Naive thymus-derived CD8-positive, alpha-beta T cell (primary cell): Measurements from ENCODE around the gene GPR148. TPM values are rescaled to one million over a fixed set of nuclear protein-coding genes. Genes with fewer than 3 reads are reported as not detected.
A peak's percentile ranks its signal among the peaks of the same experiment; 100 is the strongest.
"Not testable (repeated sequence)": the region's sequence is repeated elsewhere in the genome, so short reads cannot be mapped to it uniquely, and the experiment has no call there.

Experiments used
- ATAC-seq, 2 donors: fragments of 150-1000 bp; cut with Tn5 transposase in 1 of 2; sonication (Bioruptor Pico), chemical (Tn5 transposase) in 1 of 2; 1 replicate in 1 of 2; 2 replicates in 1 of 2; pipeline ENCODE4 v1.10.0; 2021; ENCODE audit warnings: mild to moderate bottlenecking in 2 of 2, moderate library complexity in 2 of 2
- POLR2A ChIA-PET: fragments of 350-600 bp; sonication (Branson Sonifier 250); formaldehyde crosslinking; loops from one replicate; lab custom pipeline; 2021; ENCODE audit warnings: antibody characterized with exemption; lab: Charles Lee
- DNase-seq, 10 donors: peaks; one replicate each; pipeline versions ENCODE4 v3.0.0 to v3.0.0-alpha.2; 2020 to 2022
- H3K27ac Mint-ChIP-seq, 10 donors: one replicate each; pipeline ENCODE4 v1.8.0; 2020 to 2022; ENCODE audit warnings: mild to moderate bottlenecking in 10 of 10, mixed read lengths in 10 of 10, moderate library complexity in 4 of 10, inconsistent platforms in 1 of 10
- H3K27me3 Mint-ChIP-seq, 5 donors: one replicate each; pipeline ENCODE4 v1.8.0; 2021 to 2022; ENCODE audit warnings: mixed read lengths in 5 of 5
- H3K36me3 Mint-ChIP-seq, 3 donors: one replicate each; pipeline ENCODE4 v1.8.0; 2020 to 2022; ENCODE audit warnings: mixed read lengths in 3 of 3, mild to moderate bottlenecking in 2 of 3, inconsistent platforms in 1 of 3
- H3K4me1 Mint-ChIP-seq, 4 donors: one replicate each; pipeline ENCODE4 v1.8.0; 2021 to 2022; ENCODE audit warnings: mixed read lengths in 4 of 4
- H3K4me3 Mint-ChIP-seq, 10 donors: one replicate each; pipeline ENCODE4 v1.8.0; 2020 to 2022; ENCODE audit warnings: mild to moderate bottlenecking in 10 of 10, mixed read lengths in 10 of 10, moderate library complexity in 6 of 10, inconsistent platforms in 1 of 10
- H3K9me3 Mint-ChIP-seq, 9 donors: one replicate each; pipeline ENCODE4 v1.8.0; 2020 to 2022; ENCODE audit warnings: mixed read lengths in 9 of 9, mild to moderate bottlenecking in 3 of 9, inconsistent platforms in 1 of 9, moderate library complexity in 1 of 9
- polyA plus RNA-seq, 3 donors: library from polyadenylated mRNA; unstranded; fragments of 300-500 nt; fragmentation: Illumina TruSeq; gene quantifications; one replicate each; pipeline ENCODE4 v1.2.3, GENCODE V29; 2021
- total RNA-seq, 8 experiments: library from RNA in 2 of 8; stranded (reverse) in 2 of 8; gene quantifications; one replicate each; pipeline ENCODE4 v1.2.3 and lab custom pipeline; 2021 to 2026

The GPR148 gene
- total and polyA plus RNA-seq, 5 experiments from 2014 or later = not detected

DNA sequence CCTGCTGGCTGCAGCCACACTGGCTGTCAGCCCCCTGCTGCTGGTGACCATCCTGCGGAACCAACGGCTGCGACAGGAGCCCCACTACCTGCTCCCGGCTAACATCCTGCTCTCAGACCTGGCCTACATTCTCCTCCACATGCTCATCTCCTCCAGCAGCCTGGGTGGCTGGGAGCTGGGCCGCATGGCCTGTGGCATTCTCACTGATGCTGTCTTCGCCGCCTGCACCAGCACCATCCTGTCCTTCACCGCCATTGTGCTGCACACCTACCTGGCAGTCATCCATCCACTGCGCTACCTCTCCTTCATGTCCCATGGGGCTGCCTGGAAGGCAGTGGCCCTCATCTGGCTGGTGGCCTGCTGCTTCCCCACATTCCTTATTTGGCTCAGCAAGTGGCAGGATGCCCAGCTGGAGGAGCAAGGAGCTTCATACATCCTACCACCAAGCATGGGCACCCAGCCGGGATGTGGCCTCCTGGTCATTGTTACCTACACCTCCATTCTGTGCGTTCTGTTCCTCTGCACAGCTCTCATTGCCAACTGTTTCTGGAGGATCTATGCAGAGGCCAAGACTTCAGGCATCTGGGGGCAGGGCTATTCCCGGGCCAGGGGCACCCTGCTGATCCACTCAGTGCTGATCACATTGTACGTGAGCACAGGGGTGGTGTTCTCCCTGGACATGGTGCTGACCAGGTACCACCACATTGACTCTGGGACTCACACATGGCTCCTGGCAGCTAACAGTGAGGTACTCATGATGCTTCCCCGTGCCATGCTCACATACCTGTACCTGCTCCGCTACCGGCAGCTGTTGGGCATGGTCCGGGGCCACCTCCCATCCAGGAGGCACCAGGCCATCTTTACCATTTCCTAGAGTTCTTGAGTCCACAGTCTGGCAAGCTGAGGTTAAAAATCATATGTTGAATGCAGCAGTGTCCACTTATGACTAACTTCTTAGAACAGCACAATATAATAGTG lies 741 bp downstream of the GPR148 start:
- peak in 2 of 10 donors; percentile 6 to 8 for DNase-seq
- POLR2A ChIA-PET = no interaction called here
- Mint-ChIP-seq H3K4me1 (peaks cover 8 to 21% (median 17%) of the 10 kb centered on the region in 4 donors), H3K4me3 (peak overlapping the region in 8 of 10 donors; percentile 4 to 64 (median 43)), H3K27me3 (peaks cover 0 to 6% (median 0%) of the 10 kb centered on the region in 5 donors), H3K36me3 (peaks cover 0 to 2% (median 0%) of the 10 kb centered on the region in 3 donors), H3K9me3 (peaks cover 0 to 7% (median 0%) of the 10 kb centered on the region in 9 donors), H3K27ac (peak overlapping the region in 8 of 10 donors; percentile 5 to 88 (median 79))
- ATAC-seq = no peak

DNA sequence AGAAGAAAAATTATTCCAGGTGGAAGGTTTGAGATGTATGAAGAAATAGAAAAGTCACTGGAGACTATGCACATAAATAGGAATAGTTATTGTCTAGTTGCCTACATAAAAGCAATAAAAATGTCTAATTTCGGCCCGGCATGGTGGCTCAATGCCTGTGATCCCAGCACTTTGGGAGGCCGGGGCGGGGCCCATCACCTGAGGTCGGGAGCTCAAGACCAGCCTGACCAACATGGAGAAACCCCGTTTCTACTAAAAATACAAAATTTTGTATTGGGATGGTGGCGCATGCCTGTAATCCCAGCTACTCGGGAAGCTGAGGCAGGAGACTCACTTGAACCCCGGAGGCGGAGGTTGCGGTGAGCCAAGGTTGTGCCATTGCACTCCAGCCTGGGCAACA lies 3.4 kb downstream of the GPR148 start:
- POLR2A ChIA-PET = not testable (repeated sequence)
- Mint-ChIP-seq H3K9me3 (peaks cover 0 to 17% (median 4%) of the 10 kb centered on the region in 9 donors), H3K27ac (peak overlapping the region in 2 of 10 donors; percentile 33 to 44)

DNA sequence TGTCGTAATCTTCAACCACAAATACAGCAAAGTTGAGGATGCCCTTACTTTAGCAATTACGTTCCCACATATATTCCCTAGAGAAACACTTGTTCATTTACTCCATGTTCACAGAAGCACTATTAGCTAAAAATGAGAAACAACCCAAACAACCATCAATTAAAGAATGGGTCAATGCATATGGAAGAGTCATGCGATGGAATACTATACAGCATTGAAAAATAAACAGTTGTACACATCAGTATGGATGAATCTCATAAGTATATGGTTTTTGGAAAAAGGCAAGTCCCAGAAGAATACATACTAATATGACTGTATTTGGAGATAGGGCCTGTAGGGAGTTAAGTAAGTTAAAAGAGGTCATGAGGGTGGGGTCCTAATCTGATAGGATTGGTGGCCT lies 6.3 kb downstream of the GPR148 start:
- Mint-ChIP-seq H3K27me3 (peaks cover 0 to 11% (median 3%) of the 10 kb centered on the region in 5 donors), H3K36me3 (peaks cover 0 to 6% (median 0%) of the 10 kb centered on the region in 3 donors), H3K27ac (no peak overlapping the region), H3K4me3 (no peak overlapping the region), H3K4me1 (peaks cover 0 to 2% (median 0%) of the 10 kb centered on the region in 4 donors), H3K9me3 (peaks cover 0 to 17% (median 4%) of the 10 kb centered on the region in 9 donors)
- POLR2A ChIA-PET = no interaction called here
- ATAC-seq = no peak
- DNase-seq = no peak

More for the DNA sequence above, 3.4 kb downstream of the GPR148 start:
- H3K36me3 Mint-ChIP-seq, ATAC-seq, H3K4me3 Mint-ChIP-seq, DNase-seq: not testable (repeated sequence)
- Mint-ChIP-seq H3K27me3 (peaks cover 0 to 10% (median 3%) of the 10 kb centered on the region in 5 donors), H3K4me1 (peaks cover 6 to 11% (median 8%) of the 10 kb centered on the region in 4 donors)

DNA sequence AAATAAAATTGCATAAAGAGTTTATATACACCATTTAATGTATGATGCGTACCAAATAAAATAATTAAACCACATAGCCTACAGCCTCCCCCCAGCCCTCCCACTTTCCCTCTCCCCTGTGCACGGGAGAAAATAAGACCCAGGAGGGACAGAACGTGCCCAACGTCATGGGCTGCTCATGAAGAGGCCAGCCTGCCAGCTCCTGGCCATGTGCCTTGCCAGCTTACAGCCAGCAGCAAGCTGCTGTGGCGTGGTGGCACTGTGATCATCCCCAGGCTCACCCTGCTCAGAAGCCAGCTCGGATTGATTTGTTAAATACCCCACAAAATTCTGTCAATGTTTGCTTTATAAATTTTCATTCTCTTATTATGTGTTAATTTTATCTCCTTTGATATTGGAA lies 7.6 kb downstream of the GPR148 start:
- Mint-ChIP-seq H3K9me3 (peaks cover 0 to 17% (median 4%) of the 10 kb centered on the region in 9 donors), H3K36me3 (peaks cover 0 to 6% (median 0%) of the 10 kb centered on the region in 3 donors), H3K4me1 (no peaks in the 10 kb centered on the region), H3K27ac (no peak overlapping the region), H3K4me3 (no peak overlapping the region), H3K27me3 (peaks cover 2 to 24% (median 7%) of the 10 kb centered on the region in 5 donors)
- POLR2A ChIA-PET = no interaction called here
- ATAC-seq = no peak
- DNase-seq = no peak

DNA sequence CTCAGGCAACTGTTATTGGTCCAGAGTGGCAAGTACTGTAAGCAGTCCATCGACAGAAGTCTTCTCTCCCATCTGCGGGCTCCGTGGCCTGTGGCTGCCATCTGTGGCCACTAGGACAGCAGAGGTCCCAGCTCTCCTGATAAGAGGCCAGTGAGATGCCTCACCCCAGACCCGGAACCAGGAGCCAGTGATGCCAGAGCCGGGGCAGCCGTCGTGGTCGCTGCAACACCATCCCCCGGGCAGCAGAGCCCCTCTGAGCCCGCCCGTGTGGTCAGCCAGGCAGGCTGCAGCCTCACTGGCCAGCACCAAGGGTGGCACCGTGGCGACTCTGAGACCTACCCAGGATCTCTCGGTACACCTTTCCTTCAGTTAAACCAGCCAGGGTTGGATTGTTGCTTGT lies 8.7 kb downstream of the GPR148 start:
- peaks cover 0 to 6% (median 0%) of the 10 kb centered on the region in 3 donors for H3K36me3 Mint-ChIP-seq
- no peak for ATAC-seq
- H3K27ac Mint-ChIP-seq = no peak overlapping the region
- no peak overlapping the region for H3K4me3 Mint-ChIP-seq
- H3K4me1 Mint-ChIP-seq = no peaks in the 10 kb centered on the region
- no peak for DNase-seq
- POLR2A ChIA-PET = no interaction called here
- peaks cover 0 to 17% (median 4%) of the 10 kb centered on the region in 9 donors for H3K9me3 Mint-ChIP-seq
- peaks cover 2 to 24% (median 7%) of the 10 kb centered on the region in 5 donors for H3K27me3 Mint-ChIP-seq

DNA sequence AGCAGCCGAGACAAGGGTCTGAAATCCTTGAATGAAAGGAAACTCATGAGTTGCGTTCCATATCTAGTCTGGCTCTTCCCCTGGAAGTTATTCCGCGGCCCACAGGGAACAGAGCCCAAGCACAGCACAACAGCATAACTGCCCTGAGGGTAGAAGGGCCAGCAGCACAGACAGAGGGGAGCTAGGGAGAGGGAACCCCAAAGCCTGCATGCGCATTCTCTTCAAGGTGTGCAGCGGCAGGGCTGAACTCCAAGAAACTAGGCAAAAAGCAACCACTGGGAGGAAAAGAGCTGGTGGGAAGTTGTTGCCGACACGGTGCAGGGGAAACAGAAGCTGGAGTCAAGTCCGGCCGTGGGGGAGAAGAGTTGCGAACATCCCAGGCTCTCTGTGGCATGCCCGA lies 11.8 kb downstream of the GPR148 start:
- ATAC-seq = no peak
- Mint-ChIP-seq H3K27ac (no peak overlapping the region), H3K27me3 (peaks cover 2 to 38% (median 22%) of the 10 kb centered on the region in 5 donors), H3K36me3 (no peaks in the 10 kb centered on the region), H3K4me1 (no peaks in the 10 kb centered on the region), H3K4me3 (no peak overlapping the region), H3K9me3 (peaks cover 0 to 6% (median 0%) of the 10 kb centered on the region in 9 donors)
- no peak for DNase-seq
- POLR2A ChIA-PET = no interaction called here

DNA sequence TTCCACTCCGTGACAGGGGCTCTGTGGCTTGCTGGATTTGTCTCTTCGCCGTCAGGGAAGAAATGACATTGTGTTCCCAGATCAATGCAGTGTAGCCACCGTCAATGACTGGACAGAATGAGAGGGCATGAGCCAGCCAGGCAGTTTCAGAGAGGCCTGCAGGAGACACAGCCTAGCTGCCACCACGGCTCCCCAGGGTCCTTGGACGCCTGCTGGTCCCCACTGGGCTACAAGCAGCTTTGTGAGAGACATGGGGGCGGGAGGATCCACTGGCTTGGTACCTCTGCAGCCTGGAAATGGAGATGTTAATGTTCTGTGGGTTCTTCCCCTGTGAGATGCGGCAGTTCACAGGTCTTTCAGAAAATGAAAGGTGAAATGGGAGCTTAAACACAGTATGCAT lies 14.4 kb downstream of the GPR148 start:
- DNase-seq (no peak), ATAC-seq (no peak)
- Mint-ChIP-seq H3K27ac (no peak overlapping the region), H3K4me1 (no peaks in the 10 kb centered on the region), H3K4me3 (no peak overlapping the region), H3K27me3 (peaks cover 0 to 37% (median 22%) of the 10 kb centered on the region in 5 donors), H3K36me3 (no peaks in the 10 kb centered on the region), H3K9me3 (peaks cover 0 to 6% (median 0%) of the 10 kb centered on the region in 9 donors)
- POLR2A ChIA-PET = no interaction called here

DNA sequence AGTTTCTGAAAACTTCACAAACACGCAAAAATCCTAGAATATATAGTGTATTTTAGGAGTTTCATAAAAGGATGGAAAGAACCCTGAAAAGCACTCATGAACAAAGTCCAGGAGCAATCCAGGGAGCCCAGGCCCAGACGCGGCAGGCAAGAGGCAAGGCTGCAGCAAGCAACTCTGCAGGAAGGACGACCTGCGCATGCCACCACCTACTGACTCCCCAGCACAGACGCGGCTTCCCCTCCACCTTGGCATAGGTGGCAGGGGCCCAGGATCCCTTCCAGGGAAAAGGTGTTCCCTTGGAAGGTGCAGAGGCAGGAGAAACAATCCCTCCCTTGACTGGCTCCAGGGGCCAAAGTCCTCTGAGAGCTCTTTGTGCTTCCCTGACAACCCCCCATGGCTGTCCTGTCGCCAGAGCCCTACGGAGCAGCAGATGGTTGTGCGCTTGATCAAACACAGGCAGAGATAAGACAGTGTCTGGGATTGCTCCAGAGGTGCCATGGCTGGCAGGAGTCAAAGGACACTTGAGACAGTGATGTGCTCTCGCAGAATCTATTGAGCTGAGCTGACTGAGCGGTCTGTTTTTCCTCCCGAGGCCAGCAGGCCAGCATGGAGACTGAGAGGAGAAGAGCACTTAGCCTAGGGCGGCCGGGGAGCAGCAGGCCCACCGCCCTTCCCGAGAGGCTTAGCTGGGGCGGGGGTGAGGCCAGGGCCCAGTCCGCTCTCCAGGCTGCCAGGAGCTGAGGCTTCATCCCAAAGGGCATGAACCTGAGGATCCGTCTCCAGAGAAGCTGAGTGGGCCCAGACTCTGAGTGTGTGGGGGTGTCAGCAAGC lies 15.6 kb downstream of the GPR148 start:
- DNase-seq (no peak), ATAC-seq (no peak)
- peak overlapping the region in 1 of 10 donors; percentile 43 for H3K4me3 Mint-ChIP-seq
- H3K27ac Mint-ChIP-seq = no peak overlapping the region
- POLR2A ChIA-PET = no interaction called here
- peaks cover 0 to 39% (median 22%) of the 10 kb centered on the region in 5 donors for H3K27me3 Mint-ChIP-seq
- H3K9me3 Mint-ChIP-seq = peaks cover 0 to 6% (median 0%) of the 10 kb centered on the region in 9 donors
- no peaks in the 10 kb centered on the region for H3K36me3 Mint-ChIP-seq
- H3K4me1 Mint-ChIP-seq = no peaks in the 10 kb centered on the region

DNA sequence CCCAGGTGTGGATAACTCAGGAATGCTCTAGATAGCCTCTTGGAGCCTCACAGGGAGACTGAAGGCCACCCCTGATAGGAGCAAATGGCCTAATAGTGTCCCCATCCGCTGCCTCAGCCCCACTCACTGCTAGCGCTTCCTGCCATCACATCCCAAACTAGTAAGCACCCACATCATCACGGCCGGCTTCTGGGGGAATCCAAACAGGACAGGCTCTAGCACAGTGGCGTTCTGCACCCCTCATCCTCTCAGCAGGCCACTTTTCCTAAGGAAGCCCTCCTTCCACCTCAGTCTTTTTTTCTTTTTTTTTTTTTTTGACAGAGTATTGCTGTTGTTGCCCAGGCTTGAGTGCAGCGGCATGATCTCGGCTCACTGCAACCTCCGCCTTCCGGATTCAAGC lies 20.2 kb downstream of the GPR148 start:
- Mint-ChIP-seq H3K27ac (peak overlapping the region in 1 of 10 donors; percentile 40), H3K36me3 (no peaks in the 10 kb centered on the region), H3K9me3 (peaks cover 0 to 6% (median 0%) of the 10 kb centered on the region in 9 donors), H3K27me3 (peaks cover 9 to 42% (median 36%) of the 10 kb centered on the region in 5 donors), H3K4me1 (no peaks in the 10 kb centered on the region), H3K4me3 (no peak overlapping the region)
- POLR2A ChIA-PET = no interaction called here
- ATAC-seq = no peak
- no peak for DNase-seq

DNA sequence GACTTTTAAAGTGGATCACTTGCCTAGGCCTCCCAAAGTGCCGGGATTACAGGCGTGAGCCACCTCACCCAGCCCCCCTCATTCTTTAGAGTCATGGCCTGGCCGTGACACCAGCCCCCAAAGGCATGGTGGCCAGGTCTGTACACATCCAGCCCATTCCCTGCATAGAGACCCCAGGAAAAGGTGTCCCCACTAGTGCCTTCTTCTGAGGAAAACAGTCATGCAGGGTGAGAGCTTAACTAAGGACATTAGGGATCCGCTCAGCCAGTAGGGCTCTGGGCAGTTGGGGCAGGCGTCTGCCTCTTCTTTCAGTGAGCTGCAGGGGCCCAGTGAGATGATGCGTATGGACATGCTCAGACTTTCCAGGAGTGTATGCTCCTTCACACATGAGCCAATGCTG lies 20.8 kb downstream of the GPR148 start:
- Mint-ChIP-seq H3K4me1 (peaks cover 0 to 2% (median under 1%) of the 10 kb centered on the region in 4 donors), H3K27ac (no peak overlapping the region), H3K36me3 (peaks cover 0 to 1% (median 0%) of the 10 kb centered on the region in 3 donors), H3K27me3 (peaks cover 10 to 39% (median 34%) of the 10 kb centered on the region in 5 donors), H3K4me3 (no peak overlapping the region), H3K9me3 (peaks cover 0 to 4% (median 0%) of the 10 kb centered on the region in 9 donors)
- ATAC-seq (no peak), DNase-seq (no peak)
- POLR2A ChIA-PET = no interaction called here

DNA sequence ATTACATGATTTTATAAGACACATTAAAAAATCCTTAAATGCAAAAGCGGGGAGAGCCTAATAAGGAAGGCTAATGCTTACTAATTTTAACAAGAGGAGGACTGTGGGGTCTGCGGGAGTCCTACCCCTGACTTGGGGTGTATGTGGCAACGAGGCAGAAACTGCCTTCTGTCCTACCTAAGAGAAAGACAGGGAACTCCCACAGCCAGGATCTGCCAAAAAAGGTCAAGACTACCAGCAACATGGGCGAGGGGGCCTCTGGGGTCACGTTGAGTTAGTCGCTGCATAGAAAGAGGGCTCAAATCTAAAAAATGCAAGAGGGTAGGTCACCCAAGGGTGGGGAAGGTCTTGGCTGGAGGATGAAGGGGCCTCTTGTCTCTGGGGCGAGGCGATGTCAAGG lies 25.9 kb downstream of the GPR148 start:
- Mint-ChIP-seq H3K27me3 (peaks cover 30 to 65% (median 53%) of the 10 kb centered on the region in 5 donors), H3K9me3 (peaks cover 0 to 2% (median 0%) of the 10 kb centered on the region in 9 donors), H3K36me3 (peaks cover 0 to 5% (median 4%) of the 10 kb centered on the region in 3 donors), H3K4me3 (peak overlapping the region in 7 of 10 donors; percentile 43 to 57 (median 52)), H3K27ac (no peak overlapping the region), H3K4me1 (peaks cover 1 to 19% (median 8%) of the 10 kb centered on the region in 4 donors)
- POLR2A ChIA-PET = no interaction called here
- no peak for ATAC-seq
- no peak for DNase-seq
